A549 (cell line): ENCODE results near the gene ASCL2. TPM values are rescaled to one million over a fixed set of nuclear protein-coding genes. Genes with fewer than 3 reads are reported as not detected.
A peak's percentile ranks its signal among the peaks of the same experiment; 100 is the strongest.

Experiments used
- ATAC-seq, 2 experiments: fragments of 200-7000 bp in 1 of 2; fragments of >200 bp in 1 of 2; cut with Nextera tagmentation in 1 of 2; cut with Tn5 transposase in 1 of 2; 3 replicates each; pipeline versions ENCODE4 v1.8.0 to v1.9.1; 2018 to 2020; ENCODE audit warnings: mild to moderate bottlenecking in 1 of 2, moderate library complexity in 1 of 2
- CTCF ChIA-PET: fragments of 300-600 bp; sonication (Branson Sonifier 250); formaldehyde crosslinking; extraction: SDS; loops from one replicate; lab custom pipeline; 2021; ENCODE audit warnings: antibody characterized with exemption, inconsistent platforms; lab: Yijun Ruan, JAX
- POLR2A ChIA-PET: fragments of 350-600 bp; formaldehyde crosslinking; extraction: SDS; loops from one replicate; lab custom pipeline; 2021; ENCODE audit warnings: antibody characterized with exemption, inconsistent platforms; lab: Yijun Ruan, JAX
- DNase-seq, 2 experiments: peaks; one replicate each; pipeline versions ENCODE4 v3.0.0 to v3.0.0-alpha.2; 2011 to 2016; ENCODE audit warnings: low read depth in 1 of 2, low spot score in 1 of 2
- FAIRE-seq: peaks from 2 replicates; lab custom pipeline; 2011; peaks lifted over from hg19 to GRCh38; lab: Jason Lieb, UNC
- H3K27ac ChIP-seq, 2 experiments: fragments of >200 bp; sonication (Bioruptor Twin); formaldehyde crosslinking; 3 replicates each; pipeline ENCODE4 v1.5.1; 2016 to 2017
- H3K4me1 ChIP-seq: fragments of >200 bp; sonication (Bioruptor Twin); formaldehyde crosslinking; 3 replicates; pipeline ENCODE4 v1.6.1; 2016
- H3K4me2 ChIP-seq: fragments of >200 bp; sonication (Bioruptor Twin); formaldehyde crosslinking; 3 replicates; pipeline ENCODE4 v1.6.1; 2016
- H3K4me3 ChIP-seq: fragments of >200 bp; sonication (Bioruptor Twin); formaldehyde crosslinking; 3 replicates; pipeline ENCODE4 v1.5.1; 2016
- H3K9me3 ChIP-seq: fragments of >200 bp; sonication (Bioruptor Twin); formaldehyde crosslinking; 3 replicates; pipeline ENCODE4 v1.6.1; 2016
- CBX8 ChIP-seq: fragments of 200-600 bp; sonication (generic); IDR thresholded peaks from 2 replicates; pipeline ENCODE4 v1.6.1; 2016
- CHD2 ChIP-seq: fragments of 150-350 bp; IDR thresholded peaks from 2 replicates; pipeline ENCODE4 v1.6.1; 2014; ENCODE audit warnings: low read length; ENCODE audit not compliant: partially characterized antibody
- CHD4 ChIP-seq: fragments of 200-600 bp; sonication (generic); IDR thresholded peaks from 2 replicates; pipeline ENCODE4 v1.6.1; 2016; ENCODE audit warnings: antibody characterized with exemption, mild to moderate bottlenecking, borderline replicate concordance
- EHMT2 ChIP-seq: fragments of 200-600 bp; sonication (generic); IDR thresholded peaks from 2 replicates; pipeline ENCODE4 v1.6.1; 2016; ENCODE audit warnings: antibody characterized with exemption, low read depth, mild to moderate bottlenecking, moderate library complexity
- EP300 ChIP-seq, 2 experiments: fragments of >200 bp; sonication (Bioruptor Twin); formaldehyde crosslinking; IDR thresholded peaks; 2 replicates in 1 of 2; 3 replicates in 1 of 2; pipeline ENCODE4 v1.6.1; 2016 to 2017
- FOXS1 ChIP-seq: fragments of 250-450 bp; sonication (Bioruptor Pico); IDR thresholded peaks from 2 replicates; pipeline ENCODE4 v1.5.0; 2020; ENCODE audit warnings: mild to moderate bottlenecking, moderate library complexity
- GATA3 ChIP-seq: IDR thresholded peaks from 2 replicates; pipeline ENCODE4 v1.6.1; 2012; ENCODE audit warnings: borderline replicate concordance
- HOXB5 ChIP-seq: fragments of 250-450 bp; sonication (Bioruptor Pico); IDR thresholded peaks from 2 replicates; pipeline ENCODE4 v1.5.0; 2020; ENCODE audit warnings: mild to moderate bottlenecking, moderate library complexity
- KDM1A ChIP-seq: fragments of 200-600 bp; sonication (generic); IDR thresholded peaks from 2 replicates; pipeline ENCODE4 v1.6.1; 2016; ENCODE audit warnings: low read depth, mild to moderate bottlenecking
- MAFK ChIP-seq: fragments of 450-650 bp; IDR thresholded peaks from 2 replicates; pipeline ENCODE4 v1.6.1; 2014; ENCODE audit not compliant: partially characterized antibody
- NR3C1 ChIP-seq: fragments of >200 bp; sonication (Bioruptor Twin); formaldehyde crosslinking; IDR thresholded peaks from 3 replicates; pipeline ENCODE4 v1.6.1; 2017
- RAD21 ChIP-seq, 2 experiments: fragments of >200 bp in 1 of 2; sonication (Bioruptor Twin) in 1 of 2; formaldehyde crosslinking in 1 of 2; IDR thresholded peaks in 1 of 2; conservative IDR thresholded peaks in 1 of 2; 2 replicates in 1 of 2; 3 replicates in 1 of 2; pipeline ENCODE4 v1.6.1; 2012 to 2018; ENCODE audit warnings: inconsistent platforms in 1 of 2
- RNF2 ChIP-seq: fragments of 200-600 bp; sonication (generic); IDR thresholded peaks from 2 replicates; pipeline ENCODE4 v1.6.1; 2016; ENCODE audit warnings: low read depth, mild to moderate bottlenecking, antibody characterized with exemption, moderate library complexity, borderline replicate concordance
- SREBF2 ChIP-seq: fragments of 450-650 bp; IDR thresholded peaks from 2 replicates; pipeline ENCODE4 v1.6.1; 2014; ENCODE audit warnings: mild to moderate bottlenecking, moderate library complexity
- TFCP2L1 ChIP-seq: fragments of 250-450 bp; sonication (Bioruptor Pico); IDR thresholded peaks from 2 replicates; pipeline ENCODE4 v1.5.0; 2021; ENCODE audit warnings: mild to moderate bottlenecking
- TP53 ChIP-seq: fragments of 250-450 bp; sonication (Bioruptor Pico); IDR thresholded peaks from 2 replicates; pipeline ENCODE4 v1.5.0; 2021; ENCODE audit warnings: mild to moderate bottlenecking, moderate library complexity
- WGBS: methylation state at CpG from one replicate; pipeline ENCODE4 v1.1.6; 2017; ENCODE audit errors: missing lambda C conversion rate; 5-methylcytosine and 5-hydroxymethylcytosine counted together
- polyA plus RNA-seq, 4 experiments: library from polyadenylated mRNA; depleted of rRNA in 3 of 4; stranded (reverse); fragments of >200 nt; fragmentation: RNase III in 1 of 4; extraction: RNeasy Plus Mini Kit Qiagen cat#74134 plus additional on column Dnase treatment in 1 of 4; gene quantifications; 2 replicates in 3 of 4; 3 replicates in 1 of 4; pipeline ENCODE4 v1.2.3, GENCODE V29; 2011 to 2017
- TF ChIP-seq, protein P1 (sequence below): fragments of >200 bp; sonication (Bioruptor Twin); formaldehyde crosslinking; IDR thresholded peaks from 2 replicates; pipeline ENCODE4 v1.6.1; 2016
- TF ChIP-seq, protein P2 (sequence below): fragments of 250-450 bp; sonication (Bioruptor Pico); IDR thresholded peaks from 2 replicates; pipeline ENCODE4 v1.5.0; 2021; ENCODE audit warnings: mild to moderate bottlenecking, moderate library complexity, borderline replicate concordance
- TF ChIP-seq, protein P3 (sequence below): IDR thresholded peaks from 2 replicates; pipeline ENCODE4 v1.6.1; 2012; ENCODE audit warnings: low read depth, borderline replicate concordance
- TF ChIP-seq, protein P4 (sequence below): fragments of 150-350 bp; IDR thresholded peaks from 2 replicates; pipeline ENCODE4 v1.6.1; 2014; ENCODE audit warnings: low read depth, mild to moderate bottlenecking, low read length

Gene ASCL2
- polyA plus RNA-seq, 2 of the 4 experiments (the other 2 are of a cell fraction): not detected

DNA sequence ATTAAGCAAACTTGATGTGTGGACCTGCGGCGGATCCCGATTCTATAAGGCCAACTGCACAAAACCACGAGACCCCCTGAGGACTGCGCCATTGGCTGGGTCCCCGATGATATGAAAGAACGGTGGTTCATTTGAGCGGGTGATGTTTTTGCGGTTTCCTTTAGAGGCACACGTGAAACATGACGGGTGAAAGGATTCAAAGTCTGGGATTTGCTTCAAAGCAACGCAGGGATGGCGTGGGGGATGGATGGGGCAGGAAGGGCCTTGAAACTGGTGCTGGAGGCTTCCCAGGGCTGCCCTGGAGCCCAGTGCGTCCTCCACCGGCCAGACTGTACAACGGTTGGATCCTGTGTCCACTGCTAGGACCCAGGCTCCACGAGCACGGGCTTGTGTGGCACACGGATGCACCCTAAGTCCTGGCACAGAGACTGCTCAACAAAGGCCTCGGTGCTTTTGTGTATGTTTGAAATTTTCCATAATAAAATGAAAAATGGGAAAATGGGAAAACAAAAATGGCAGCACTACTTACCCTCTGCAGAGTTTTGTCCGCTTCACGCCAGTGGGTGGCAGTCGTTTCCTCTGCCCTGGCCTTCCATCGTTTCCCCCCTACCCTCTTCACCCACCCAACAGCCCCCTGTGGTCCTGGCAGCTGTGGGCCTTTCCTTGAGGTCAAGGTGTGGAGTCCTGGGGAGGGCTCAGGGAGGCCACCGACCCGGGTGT, 3.6 kb downstream of the ASCL2 start:
- WGBS: 79% methylated on average over 26 of the region's 26 CpGs
- TF ChIP-seq MAFK: peak; percentile 23
- TF ChIP-seq, protein P1, sequence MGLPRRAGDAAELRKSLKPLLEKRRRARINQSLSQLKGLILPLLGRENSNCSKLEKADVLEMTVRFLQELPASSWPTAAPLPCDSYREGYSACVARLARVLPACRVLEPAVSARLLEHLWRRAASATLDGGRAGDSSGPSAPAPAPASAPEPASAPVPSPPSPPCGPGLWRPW: no peak
- POLR2A ChIA-PET: no interaction called here
- CTCF ChIA-PET: interaction anchor here (1.2 kb wide), 1 partner anchor 22 kb away, joined by 3 read pairs; no protein-coding TSS in a partner anchor
- no peak for DNase-seq
- no peak overlapping the region for H3K27ac ChIP-seq
- H3K4me2 ChIP-seq: no peak overlapping the region
- peaks cover 11% of the 10 kb centered on the region; the same call in 2 of the 3 replicates for H3K4me1 ChIP-seq
- no peak overlapping the region for H3K4me3 ChIP-seq
- H3K9me3 ChIP-seq: no peaks in the 10 kb centered on the region
- no peak for ATAC-seq
- no peak for FAIRE-seq

DNA sequence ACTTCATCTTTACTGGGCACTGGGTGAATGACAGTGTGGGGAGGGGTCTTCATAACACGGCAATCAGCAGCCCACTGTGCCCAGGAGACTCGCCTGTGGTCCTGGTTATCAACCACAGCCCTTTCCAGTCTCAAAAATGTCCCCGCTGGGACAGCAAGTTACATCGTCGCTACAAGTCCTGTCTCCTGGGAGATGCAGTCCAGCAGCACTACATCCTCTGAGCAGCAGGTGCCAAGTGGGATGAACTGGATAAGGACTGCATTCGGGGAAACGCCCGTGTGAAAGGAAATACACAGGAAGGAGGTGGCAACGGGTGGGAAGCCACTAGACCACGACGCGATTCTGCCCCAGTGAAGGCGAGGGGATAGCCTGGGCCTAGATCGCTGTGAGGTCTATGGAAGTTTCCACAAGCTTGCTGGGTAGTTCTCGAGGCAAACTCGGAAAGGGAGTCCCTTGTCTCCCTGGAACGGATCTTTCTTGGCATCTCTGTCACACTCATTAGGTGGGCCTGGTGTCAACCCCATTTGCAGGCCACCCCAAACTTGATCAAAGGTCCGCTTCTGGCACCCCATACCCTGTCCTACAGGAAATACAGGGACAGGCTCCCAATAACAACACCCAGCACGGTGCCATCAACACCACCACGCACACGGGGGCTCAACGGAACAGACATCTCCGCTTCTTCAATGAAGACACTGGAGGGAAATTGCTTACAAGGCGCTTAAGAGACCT, 4.4 kb downstream of the ASCL2 start:
- ATAC-seq: no peak
- H3K4me2 ChIP-seq: no peak overlapping the region
- 71% methylated on average over 24 of the region's 24 CpGs for WGBS
- CTCF ChIA-PET: interaction anchor here (1.2 kb wide), 1 partner anchor 23 kb away, joined by 3 read pairs; no protein-coding TSS in a partner anchor
- H3K4me1 ChIP-seq: peaks cover 11% of the 10 kb centered on the region; the same call in 2 of the 3 replicates
- TF ChIP-seq FOXS1 (CRISPR knock-in tag) (no peak), TFCP2L1 (CRISPR knock-in tag) (no peak)
- POLR2A ChIA-PET: no interaction called here
- no peaks in the 10 kb centered on the region for H3K9me3 ChIP-seq
- no peak overlapping the region for H3K4me3 ChIP-seq
- FAIRE-seq: no peak
- DNase-seq: no peak
- no peak overlapping the region for H3K27ac ChIP-seq

DNA sequence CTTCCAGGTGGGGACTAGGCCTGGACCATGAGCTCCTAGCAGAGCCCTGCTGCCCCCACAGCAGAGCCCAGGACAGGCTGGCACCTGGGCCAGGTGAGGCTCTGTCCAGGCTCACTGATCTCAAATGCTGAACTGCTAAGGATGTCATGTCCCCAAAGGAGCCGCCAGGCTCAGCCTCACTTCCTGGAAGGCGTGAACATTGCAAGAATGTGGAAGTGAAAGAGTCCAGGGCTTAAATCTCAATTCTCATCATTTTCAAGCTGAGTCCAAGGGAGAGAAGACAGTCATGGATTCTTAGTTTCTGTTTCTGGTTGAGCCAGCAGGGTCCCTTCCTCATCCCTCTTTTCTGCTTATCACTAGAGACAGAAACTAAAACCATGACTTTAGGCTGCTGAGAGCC, 5.0 kb downstream of the ASCL2 start:
- ATAC-seq: no peak
- FAIRE-seq: no peak
- WGBS: 84% methylated on average over 2 of the region's 2 CpGs
- H3K4me2 ChIP-seq: no peak overlapping the region
- H3K9me3 ChIP-seq: no peaks in the 10 kb centered on the region
- H3K27ac ChIP-seq: no peak overlapping the region
- POLR2A ChIA-PET: no interaction called here
- no peak for DNase-seq
- CTCF ChIA-PET: interaction anchor here (1.2 kb wide), 1 partner anchor 24 kb away, joined by 3 read pairs; no protein-coding TSS in a partner anchor
- peaks cover 10% of the 10 kb centered on the region; the same call in 2 of the 3 replicates for H3K4me1 ChIP-seq
- no peak for TF ChIP-seq GATA3
- TF ChIP-seq KDM1A: no peak
- no peak for TF ChIP-seq EP300 (IDR thresholded peaks at IDR 0.05)
- TF ChIP-seq HOXB5 (CRISPR knock-in tag): no peak
- TF ChIP-seq NR3C1: no peak
- no peak for TF ChIP-seq RAD21 (conservative IDR thresholded peaks at IDR 0.05 in 1 of 2, IDR thresholded peaks at IDR 0.05 in 1 of 2)
- TF ChIP-seq, protein P2, sequence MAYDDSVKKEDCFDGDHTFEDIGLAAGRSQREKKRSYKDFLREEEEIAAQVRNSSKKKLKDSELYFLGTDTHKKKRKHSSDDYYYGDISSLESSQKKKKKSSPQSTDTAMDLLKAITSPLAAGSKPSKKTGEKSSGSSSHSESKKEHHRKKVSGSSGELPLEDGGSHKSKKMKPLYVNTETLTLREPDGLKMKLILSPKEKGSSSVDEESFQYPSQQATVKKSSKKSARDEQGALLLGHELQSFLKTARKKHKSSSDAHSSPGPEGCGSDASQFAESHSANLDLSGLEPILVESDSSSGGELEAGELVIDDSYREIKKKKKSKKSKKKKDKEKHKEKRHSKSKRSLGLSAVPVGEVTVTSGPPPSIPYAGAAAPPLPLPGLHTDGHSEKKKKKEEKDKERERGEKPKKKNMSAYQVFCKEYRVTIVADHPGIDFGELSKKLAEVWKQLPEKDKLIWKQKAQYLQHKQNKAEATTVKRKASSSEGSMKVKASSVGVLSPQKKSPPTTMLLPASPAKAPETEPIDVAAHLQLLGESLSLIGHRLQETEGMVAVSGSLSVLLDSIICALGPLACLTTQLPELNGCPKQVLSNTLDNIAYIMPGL (CRISPR knock-in tag): no peak
- no peak for TF ChIP-seq CBX8
- TF ChIP-seq RNF2: no peak
- TF ChIP-seq EHMT2: no peak
- no peak for TF ChIP-seq CHD2
- TF ChIP-seq SREBF2: no peak
- TF ChIP-seq, protein P3, sequence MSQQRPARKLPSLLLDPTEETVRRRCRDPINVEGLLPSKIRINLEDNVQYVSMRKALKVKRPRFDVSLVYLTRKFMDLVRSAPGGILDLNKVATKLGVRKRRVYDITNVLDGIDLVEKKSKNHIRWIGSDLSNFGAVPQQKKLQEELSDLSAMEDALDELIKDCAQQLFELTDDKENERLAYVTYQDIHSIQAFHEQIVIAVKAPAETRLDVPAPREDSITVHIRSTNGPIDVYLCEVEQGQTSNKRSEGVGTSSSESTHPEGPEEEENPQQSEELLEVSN: no peak
- TF ChIP-seq TP53 (CRISPR knock-in tag): no peak
- TF ChIP-seq, protein P4, sequence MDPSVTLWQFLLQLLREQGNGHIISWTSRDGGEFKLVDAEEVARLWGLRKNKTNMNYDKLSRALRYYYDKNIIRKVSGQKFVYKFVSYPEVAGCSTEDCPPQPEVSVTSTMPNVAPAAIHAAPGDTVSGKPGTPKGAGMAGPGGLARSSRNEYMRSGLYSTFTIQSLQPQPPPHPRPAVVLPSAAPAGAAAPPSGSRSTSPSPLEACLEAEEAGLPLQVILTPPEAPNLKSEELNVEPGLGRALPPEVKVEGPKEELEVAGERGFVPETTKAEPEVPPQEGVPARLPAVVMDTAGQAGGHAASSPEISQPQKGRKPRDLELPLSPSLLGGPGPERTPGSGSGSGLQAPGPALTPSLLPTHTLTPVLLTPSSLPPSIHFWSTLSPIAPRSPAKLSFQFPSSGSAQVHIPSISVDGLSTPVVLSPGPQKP: no peak
- TF ChIP-seq MAFK: no peak
- no peak for TF ChIP-seq CHD4
- no peak overlapping the region for H3K4me3 ChIP-seq
